Calu3 (cell line): ENCODE data around the gene RXFP1. TPM values are rescaled to one million over a fixed set of nuclear protein-coding genes. Genes with fewer than 3 reads are reported as not detected.

Source experiments
- BruUV-seq: library from RNA; stranded (reverse); fragments of 400-500 nt; replicated peaks from 2 replicates; lab custom pipeline; 2021; lab: Mats Ljungman, UMichigan
- CTCF ChIA-PET: fragments of 300-600 bp; sonication (Branson Sonifier 250); formaldehyde crosslinking; loops from one replicate; lab custom pipeline; 2022; ENCODE audit warnings: antibody characterized with exemption; lab: Charles Lee
- DNase-seq: peaks from one replicate; pipeline ENCODE4 v3.0.0; 2022
- H3K27ac Mint-ChIP-seq: one replicate; pipeline ENCODE4 v1.8.0; 2022; ENCODE audit warnings: mixed read lengths; ENCODE audit not compliant: unreplicated experiment
- H3K27me3 Mint-ChIP-seq: one replicate; pipeline ENCODE4 v1.8.0; 2022; ENCODE audit warnings: mixed read lengths; ENCODE audit not compliant: unreplicated experiment
- H3K36me3 Mint-ChIP-seq: one replicate; pipeline ENCODE4 v1.8.0; 2022; ENCODE audit warnings: mild to moderate bottlenecking, moderate library complexity, mixed read lengths; ENCODE audit not compliant: insufficient read depth, unreplicated experiment
- H3K4me1 Mint-ChIP-seq: one replicate; pipeline ENCODE4 v1.8.0; 2022; ENCODE audit warnings: mild to moderate bottlenecking, low read depth, mixed read lengths; ENCODE audit not compliant: unreplicated experiment
- H3K4me3 Mint-ChIP-seq: one replicate; pipeline ENCODE4 v1.8.0; 2022; ENCODE audit warnings: mild to moderate bottlenecking, low read depth, moderate library complexity, mixed read lengths; ENCODE audit not compliant: unreplicated experiment
- H3K9me3 Mint-ChIP-seq: one replicate; pipeline ENCODE4 v1.8.0; 2022; ENCODE audit warnings: low read depth, mixed read lengths; ENCODE audit not compliant: unreplicated experiment
- intact Hi-C: fragments of 100-400 bp; cut with micrococcal nuclease; formaldehyde crosslinking; loops from one replicate; pipeline ENCODE4 v1.10.0; 2022; ENCODE audit not compliant: unreplicated experiment
- total RNA-seq: library from RNA; stranded (reverse); gene quantifications from 2 replicates; pipeline ENCODE4 v1.2.3, GENCODE V29; 2022
- TF ChIP-seq, protein P1 (sequence below): fragments of 200-600 bp; IDR thresholded peaks from one replicate; pipeline ENCODE4 v1.8.0; 2022; ENCODE audit warnings: antibody characterized with exemption; ENCODE audit not compliant: unreplicated experiment

The RXFP1 gene
- total RNA-seq, 1 experiment from 2014 or later: not detected

- H3K9me3 Mint-ChIP-seq: no peaks in the 10 kb centered on the region
- no peak overlapping the region for H3K4me3 Mint-ChIP-seq
- CTCF ChIA-PET: no interaction called here
- no peaks in the 10 kb centered on the region for H3K27me3 Mint-ChIP-seq
- no peak for DNase-seq
- H3K4me1 Mint-ChIP-seq: peaks cover 30% of the 10 kb centered on the region
- no TSS peak for BruUV-seq
- peak overlapping the region; percentile 98 for H3K27ac Mint-ChIP-seq
- TF ChIP-seq, protein P1, sequence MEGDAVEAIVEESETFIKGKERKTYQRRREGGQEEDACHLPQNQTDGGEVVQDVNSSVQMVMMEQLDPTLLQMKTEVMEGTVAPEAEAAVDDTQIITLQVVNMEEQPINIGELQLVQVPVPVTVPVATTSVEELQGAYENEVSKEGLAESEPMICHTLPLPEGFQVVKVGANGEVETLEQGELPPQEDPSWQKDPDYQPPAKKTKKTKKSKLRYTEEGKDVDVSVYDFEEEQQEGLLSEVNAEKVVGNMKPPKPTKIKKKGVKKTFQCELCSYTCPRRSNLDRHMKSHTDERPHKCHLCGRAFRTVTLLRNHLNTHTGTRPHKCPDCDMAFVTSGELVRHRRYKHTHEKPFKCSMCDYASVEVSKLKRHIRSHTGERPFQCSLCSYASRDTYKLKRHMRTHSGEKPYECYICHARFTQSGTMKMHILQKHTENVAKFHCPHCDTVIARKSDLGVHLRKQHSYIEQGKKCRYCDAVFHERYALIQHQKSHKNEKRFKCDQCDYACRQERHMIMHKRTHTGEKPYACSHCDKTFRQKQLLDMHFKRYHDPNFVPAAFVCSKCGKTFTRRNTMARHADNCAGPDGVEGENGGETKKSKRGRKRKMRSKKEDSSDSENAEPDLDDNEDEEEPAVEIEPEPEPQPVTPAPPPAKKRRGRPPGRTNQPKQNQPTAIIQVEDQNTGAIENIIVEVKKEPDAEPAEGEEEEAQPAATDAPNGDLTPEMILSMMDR: no peak
- H3K36me3 Mint-ChIP-seq: no peaks in the 10 kb centered on the region
- intact Hi-C loops: no loop called here
Observed at GRCh38 chr4:158535130-158535614, 13.5 kb downstream of the RXFP1 start.

DNA sequence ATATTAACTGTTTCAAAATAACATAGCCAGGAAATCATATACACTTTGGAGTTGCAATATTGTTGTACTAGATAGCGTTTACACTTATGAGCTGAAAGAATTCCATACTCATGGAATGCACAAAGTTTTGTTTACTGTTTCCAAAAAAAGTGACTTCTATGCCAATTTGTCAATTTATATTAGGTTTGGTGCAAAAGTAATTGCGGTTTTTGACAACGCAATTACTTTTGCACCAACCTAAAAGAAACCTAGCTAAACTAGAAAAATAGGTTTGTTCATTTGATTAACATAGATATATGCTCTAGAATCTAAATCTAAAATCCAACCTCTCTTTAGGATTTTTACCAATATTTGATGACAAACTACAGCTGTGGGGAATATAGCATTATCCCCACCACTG lies 15.2 kb downstream of the RXFP1 start:
- CTCF ChIA-PET: no interaction called here
- H3K27ac Mint-ChIP-seq: peak overlapping the region; percentile 74
- BruUV-seq: no TSS peak
- TF ChIP-seq, protein P1: no peak
- H3K27me3 Mint-ChIP-seq: no peaks in the 10 kb centered on the region
- H3K4me1 Mint-ChIP-seq: peaks cover 30% of the 10 kb centered on the region
- intact Hi-C loops: no loop called here
- H3K4me3 Mint-ChIP-seq: no peak overlapping the region
- DNase-seq: no peak
- H3K9me3 Mint-ChIP-seq: no peaks in the 10 kb centered on the region
- no peaks in the 10 kb centered on the region for H3K36me3 Mint-ChIP-seq

GRCh38 chr4:158538176-158538575 lies 16.5 kb downstream of the RXFP1 start:
- TF ChIP-seq, protein P1: no peak
- no TSS peak for BruUV-seq
- intact Hi-C loops: no loop called here
- H3K27me3 Mint-ChIP-seq: no peaks in the 10 kb centered on the region
- peaks cover 30% of the 10 kb centered on the region for H3K4me1 Mint-ChIP-seq
- no peaks in the 10 kb centered on the region for H3K36me3 Mint-ChIP-seq
- CTCF ChIA-PET: no interaction called here
- no peaks in the 10 kb centered on the region for H3K9me3 Mint-ChIP-seq
- no peak overlapping the region for H3K4me3 Mint-ChIP-seq
- no peak overlapping the region for H3K27ac Mint-ChIP-seq
- DNase-seq: no peak

DNA sequence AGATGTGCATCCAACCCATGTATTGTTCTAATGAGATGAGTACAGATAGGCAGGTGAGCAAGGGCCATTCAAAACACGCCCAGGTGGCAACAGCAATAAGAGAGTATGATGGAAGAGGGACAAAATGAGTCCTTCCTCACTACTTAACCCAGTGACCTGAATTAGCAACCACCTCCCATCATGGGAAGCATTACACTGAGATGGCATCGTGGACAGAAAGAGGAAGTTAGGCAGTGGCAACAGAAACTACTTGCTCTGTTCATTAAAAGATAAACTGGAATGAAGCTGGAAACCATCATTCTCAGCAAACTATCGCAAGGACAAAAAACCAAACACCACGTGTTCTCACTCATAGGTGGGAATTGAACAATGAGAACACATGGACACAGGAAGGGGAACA lies 17.2 kb downstream of the RXFP1 start:
- Mint-ChIP-seq H3K4me1 (peaks cover 30% of the 10 kb centered on the region), H3K9me3 (no peaks in the 10 kb centered on the region), H3K27me3 (no peaks in the 10 kb centered on the region), H3K27ac (no peak overlapping the region), H3K4me3 (no peak overlapping the region), H3K36me3 (no peaks in the 10 kb centered on the region)
- intact Hi-C loops: no loop called here
- TF ChIP-seq, protein P1: no peak
- no peak for DNase-seq
- no TSS peak for BruUV-seq
- CTCF ChIA-PET: no interaction called here
